SK-N-MC (cell line): ENCODE measurements around the gene MYADML2.

Experiments used
- EZH2 ChIP-seq: fragments of 200-600 bp; sonication (generic); IDR thresholded peaks from one replicate; pipeline ENCODE4 v1.6.1; 2017; ENCODE audit warnings: antibody characterized with exemption
- FOXP2 ChIP-seq: optimal IDR thresholded peaks from 2 replicates; pipeline ENCODE3; 2011; ENCODE audit warnings: mild to moderate bottlenecking, moderate library complexity; ENCODE audit not compliant: insufficient read depth; ENCODE audit errors: extremely low read length, control extremely low read depth

GRCh38 chr17:81996232-81996756 is 49.3 kb upstream of the MYADML2 start:
- TF ChIP-seq EZH2, result no peak
- TF ChIP-seq FOXP2, result no peak
